MCF 10A (cell line): Measurements from ENCODE around the gene BGLAP. TPM values are rescaled to one million over a fixed set of nuclear protein-coding genes. Genes with fewer than 3 reads are reported as not detected.

Experiments
- BruUV-seq: library from RNA; stranded (reverse); fragments of 400-500 nt; replicated peaks from 2 replicates; lab custom pipeline; 2021; lab: Mats Ljungman, UMichigan
- CTCF ChIA-PET: fragments of 300-600 bp; sonication (Branson Sonifier 250); formaldehyde crosslinking; extraction: SDS; loops from one replicate; lab custom pipeline; 2021; ENCODE audit warnings: antibody characterized with exemption, inconsistent platforms; lab: Yijun Ruan, JAX
- POLR2A ChIA-PET: fragments of 300-600, 350-650 bp; sonication (Branson Sonifier 250); formaldehyde crosslinking; extraction: SDS; loops from one replicate; lab custom pipeline; 2020; ENCODE audit warnings: antibody characterized with exemption, inconsistent platforms; lab: Yijun Ruan, JAX
- DNase-seq: peaks from one replicate; pipeline ENCODE4 v3.0.0-alpha.2; 2018; ENCODE audit not compliant: unreplicated experiment
- H3K27ac Mint-ChIP-seq: one replicate; pipeline ENCODE4 v1.8.0; 2022; ENCODE audit warnings: mild to moderate bottlenecking, low read depth, mixed read lengths; ENCODE audit not compliant: unreplicated experiment
- H3K27me3 Mint-ChIP-seq: one replicate; pipeline ENCODE4 v1.8.0; 2022; ENCODE audit warnings: mixed read lengths; ENCODE audit not compliant: insufficient read depth, unreplicated experiment
- H3K36me3 Mint-ChIP-seq: one replicate; pipeline ENCODE4 v1.8.0; 2022; ENCODE audit warnings: mild to moderate bottlenecking, moderate library complexity, mixed read lengths; ENCODE audit not compliant: insufficient read depth, unreplicated experiment
- H3K4me1 Mint-ChIP-seq: one replicate; pipeline ENCODE4 v1.8.0; 2022; ENCODE audit warnings: mixed read lengths; ENCODE audit not compliant: insufficient read depth, unreplicated experiment
- H3K4me3 Mint-ChIP-seq: one replicate; pipeline ENCODE4 v1.8.0; 2022; ENCODE audit warnings: mild to moderate bottlenecking, moderate library complexity, mixed read lengths; ENCODE audit not compliant: unreplicated experiment
- H3K9me3 Mint-ChIP-seq: one replicate; pipeline ENCODE4 v1.8.0; 2022; ENCODE audit warnings: mixed read lengths; ENCODE audit not compliant: unreplicated experiment
- intact Hi-C: fragments of 100-400 bp; cut with micrococcal nuclease; formaldehyde crosslinking; loops from 2 replicates; pipeline ENCODE4 v1.14.1; 2022
- total RNA-seq: library from RNA; stranded (reverse); gene quantifications from 2 replicates; pipeline ENCODE4 v1.2.3, GENCODE V29; 2022
- TF ChIP-seq, protein P1 (sequence below): fragments of 200-600 bp; IDR thresholded peaks from one replicate; pipeline ENCODE4 v1.8.0; 2022; ENCODE audit warnings: antibody characterized with exemption, mild to moderate bottlenecking; ENCODE audit not compliant: unreplicated experiment

BGLAP gene
- total RNA-seq, 1 experiment from 2014 or later = 1.9 TPM

GRCh38 chr1:156198831-156199349 lies 43.1 kb upstream of the BGLAP start:
- Mint-ChIP-seq H3K9me3 (no peaks in the 10 kb centered on the region), H3K27ac (no peak overlapping the region), H3K36me3 (peaks cover 9% of the 10 kb centered on the region), H3K4me3 (no peak overlapping the region), H3K4me1 (peaks cover 7% of the 10 kb centered on the region), H3K27me3 (no peaks in the 10 kb centered on the region)
- POLR2A ChIA-PET = interaction anchor here (0.6 to 1.7 kb wide), 2 partner anchors 14 to 59 kb away, joined by 3 to 7 read pairs; partner anchors contain the start of gene PMF1
- CTCF ChIA-PET = interaction anchor here (0.8 to 1.2 kb wide), 5 partner anchors 15 to 92 kb away, joined by 3 to 7 read pairs (median 5); no protein-coding TSS in a partner anchor
- intact Hi-C loops = no loop called here
- BruUV-seq = no TSS peak
- no peak for DNase-seq
- TF ChIP-seq, protein P1, sequence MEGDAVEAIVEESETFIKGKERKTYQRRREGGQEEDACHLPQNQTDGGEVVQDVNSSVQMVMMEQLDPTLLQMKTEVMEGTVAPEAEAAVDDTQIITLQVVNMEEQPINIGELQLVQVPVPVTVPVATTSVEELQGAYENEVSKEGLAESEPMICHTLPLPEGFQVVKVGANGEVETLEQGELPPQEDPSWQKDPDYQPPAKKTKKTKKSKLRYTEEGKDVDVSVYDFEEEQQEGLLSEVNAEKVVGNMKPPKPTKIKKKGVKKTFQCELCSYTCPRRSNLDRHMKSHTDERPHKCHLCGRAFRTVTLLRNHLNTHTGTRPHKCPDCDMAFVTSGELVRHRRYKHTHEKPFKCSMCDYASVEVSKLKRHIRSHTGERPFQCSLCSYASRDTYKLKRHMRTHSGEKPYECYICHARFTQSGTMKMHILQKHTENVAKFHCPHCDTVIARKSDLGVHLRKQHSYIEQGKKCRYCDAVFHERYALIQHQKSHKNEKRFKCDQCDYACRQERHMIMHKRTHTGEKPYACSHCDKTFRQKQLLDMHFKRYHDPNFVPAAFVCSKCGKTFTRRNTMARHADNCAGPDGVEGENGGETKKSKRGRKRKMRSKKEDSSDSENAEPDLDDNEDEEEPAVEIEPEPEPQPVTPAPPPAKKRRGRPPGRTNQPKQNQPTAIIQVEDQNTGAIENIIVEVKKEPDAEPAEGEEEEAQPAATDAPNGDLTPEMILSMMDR = no peak

- BruUV-seq = no TSS peak
- Mint-ChIP-seq H3K4me1 (peaks cover 7% of the 10 kb centered on the region), H3K36me3 (peaks cover 6% of the 10 kb centered on the region), H3K4me3 (no peak overlapping the region), H3K27me3 (no peaks in the 10 kb centered on the region), H3K27ac (no peak overlapping the region), H3K9me3 (no peaks in the 10 kb centered on the region)
- TF ChIP-seq, protein P1 = no peak
- no peak for DNase-seq
- CTCF ChIA-PET = no interaction called here
- POLR2A ChIA-PET = interaction anchor here (5.3 kb wide), 1 partner anchor 12 kb away, joined by 30 read pairs; the partner anchor contains the start of gene PMF1
- intact Hi-C loops = no loop called here
Measured at GRCh38 chr1:156200044-156200443, 41.9 kb upstream of the BGLAP start.

DNA sequence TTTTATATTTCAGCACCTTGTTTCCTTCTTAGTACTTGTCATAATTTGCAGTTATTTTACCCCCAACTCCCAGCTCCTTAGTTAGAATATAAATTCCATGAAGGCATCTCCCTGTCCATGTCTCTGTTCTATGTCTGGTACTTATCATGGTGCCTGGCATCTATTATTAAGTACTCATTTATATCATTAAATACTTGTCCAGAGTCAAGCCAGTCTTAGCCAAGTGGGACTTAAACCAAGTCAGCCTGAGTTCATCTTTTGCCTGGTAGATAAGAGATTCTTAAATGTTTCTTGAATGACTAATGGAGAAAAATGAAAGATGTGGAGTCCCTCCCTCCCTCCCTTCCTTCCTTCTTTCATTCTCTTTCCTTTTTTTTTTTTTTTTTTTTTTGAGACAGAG lies 38.7 kb upstream of the BGLAP start:
- Mint-ChIP-seq H3K27ac (no peak overlapping the region), H3K36me3 (peaks cover 19% of the 10 kb centered on the region), H3K9me3 (no peaks in the 10 kb centered on the region), H3K4me3 (no peak overlapping the region), H3K4me1 (no peaks in the 10 kb centered on the region), H3K27me3 (no peaks in the 10 kb centered on the region)
- DNase-seq = no peak
- intact Hi-C loops = no loop called here
- CTCF ChIA-PET = interaction anchor here (0.6 to 1.6 kb wide), 4 partner anchors 22 to 112 kb away, joined by 3 to 5 read pairs (median 4); no protein-coding TSS in a partner anchor
- TF ChIP-seq, protein P1 = no peak
- POLR2A ChIA-PET = interaction anchor here (1.1 to 5.3 kb wide), 2 partner anchors 9 to 10 kb away, joined by 3 to 30 read pairs; partner anchors contain the start of genes PMF1 and SLC25A44
- BruUV-seq = no TSS peak

- Mint-ChIP-seq H3K4me3 (no peak overlapping the region), H3K9me3 (no peaks in the 10 kb centered on the region), H3K27me3 (no peaks in the 10 kb centered on the region), H3K27ac (no peak overlapping the region), H3K36me3 (peaks cover 20% of the 10 kb centered on the region), H3K4me1 (no peaks in the 10 kb centered on the region)
- ChIA-PET CTCF (interaction anchor here (0.6 to 1.1 kb wide), 3 partner anchors 108 to 954 kb away, joined by 3 to 4 read pairs (median 3); no protein-coding TSS in a partner anchor), POLR2A (interaction anchor here (0.6 to 5.3 kb wide), 4 partner anchors 7 to 225 kb away, joined by 3 to 30 read pairs (median 4); partner anchors contain the start of genes PMF1 and SLC25A44)
- TF ChIP-seq, protein P1 = no peak
- no TSS peak for BruUV-seq
- no peak for DNase-seq
- intact Hi-C loops = no loop called here
Measured at GRCh38 chr1:156204686-156205085, 37.3 kb upstream of the BGLAP start.
